A673 (cell line): ENCODE data around the gene EXOC2.

Experiments
- EZH2 ChIP-seq: fragments of 200-600 bp; sonication (generic); IDR thresholded peaks from 2 replicates; pipeline ENCODE4 v1.6.1; 2017; ENCODE audit warnings: borderline replicate concordance, low read depth, mild to moderate bottlenecking, mixed read lengths, antibody characterized with exemption, low read length; ENCODE audit not compliant: poor library complexity, severe bottlenecking
- TF ChIP-seq, protein P1 (sequence below): fragments of 300-800, 200-600 bp; sonication (generic); conservative IDR thresholded peaks from 2 replicates; pipeline ENCODE4 v1.5.1; 2017; ENCODE audit warnings: low read depth, mild to moderate bottlenecking, antibody characterized with exemption, low read length, moderate library complexity, mixed read lengths

GRCh38 chr6:456358-456867 lies 236.5 kb downstream of the EXOC2 start:
- TF ChIP-seq, protein P1, sequence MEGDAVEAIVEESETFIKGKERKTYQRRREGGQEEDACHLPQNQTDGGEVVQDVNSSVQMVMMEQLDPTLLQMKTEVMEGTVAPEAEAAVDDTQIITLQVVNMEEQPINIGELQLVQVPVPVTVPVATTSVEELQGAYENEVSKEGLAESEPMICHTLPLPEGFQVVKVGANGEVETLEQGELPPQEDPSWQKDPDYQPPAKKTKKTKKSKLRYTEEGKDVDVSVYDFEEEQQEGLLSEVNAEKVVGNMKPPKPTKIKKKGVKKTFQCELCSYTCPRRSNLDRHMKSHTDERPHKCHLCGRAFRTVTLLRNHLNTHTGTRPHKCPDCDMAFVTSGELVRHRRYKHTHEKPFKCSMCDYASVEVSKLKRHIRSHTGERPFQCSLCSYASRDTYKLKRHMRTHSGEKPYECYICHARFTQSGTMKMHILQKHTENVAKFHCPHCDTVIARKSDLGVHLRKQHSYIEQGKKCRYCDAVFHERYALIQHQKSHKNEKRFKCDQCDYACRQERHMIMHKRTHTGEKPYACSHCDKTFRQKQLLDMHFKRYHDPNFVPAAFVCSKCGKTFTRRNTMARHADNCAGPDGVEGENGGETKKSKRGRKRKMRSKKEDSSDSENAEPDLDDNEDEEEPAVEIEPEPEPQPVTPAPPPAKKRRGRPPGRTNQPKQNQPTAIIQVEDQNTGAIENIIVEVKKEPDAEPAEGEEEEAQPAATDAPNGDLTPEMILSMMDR: no peak
- no peak for TF ChIP-seq EZH2
